HG02884 (cell line): ENCODE results near the gene TEX50.
"Not testable (repeated sequence)": the region's sequence is repeated elsewhere in the genome, so short reads cannot be mapped to it uniquely, and the experiment has no call there.

Experiments
- ATAC-seq: cut with Tn5 transposase; IDR thresholded peaks from one replicate; pipeline ENCODE4 v1.9.1; 2021; ENCODE audit warnings: mild to moderate bottlenecking, moderate library complexity; ENCODE audit not compliant: unreplicated experiment

Gene TEX50

GRCh38 chr1:173661271-173661670 lies 26.1 kb downstream of the TEX50 start:
- ATAC-seq, result no peak

- ATAC-seq, result no peak
Measured at GRCh38 chr1:173661763-173662162, 26.6 kb downstream of the TEX50 start.

- no peak for ATAC-seq
Measured at GRCh38 chr1:173663159-173663558, 28.0 kb downstream of the TEX50 start.

GRCh38 chr1:173666646-173667045 lies 31.5 kb downstream of the TEX50 start:
- ATAC-seq, result no peak

- no peak for ATAC-seq
Measured at GRCh38 chr1:173669491-173669941, 34.4 kb downstream of the TEX50 start, which contains the start of gene ANKRD45. Gene ANKRD45 (minus strand): TSS chr1:173669851. CDS start chr1:173659418, 10,433 bp downstream.

- ATAC-seq, result not testable (repeated sequence)
Measured at GRCh38 chr1:173674496-173674895, 39.4 kb downstream of the TEX50 start.

GRCh38 chr1:173680152-173680551 lies 45.0 kb downstream of the TEX50 start:
- ATAC-seq, result not testable (repeated sequence)

GRCh38 chr1:173682184-173682583 lies 47.0 kb downstream of the TEX50 start:
- ATAC-seq, result no peak

GRCh38 chr1:173683838-173684237 lies 48.7 kb downstream of the TEX50 start:
- ATAC-seq, result not testable (repeated sequence)

GRCh38 chr1:173685121-173685520 lies 50.0 kb downstream of the TEX50 start:
- not testable (repeated sequence) for ATAC-seq
